Parathyroid adenoma (tissue), 2 donors: ENCODE data around the gene EDIL3.

Experiments used
- H2AFZ ChIP-seq: fragments of 300-600 bp; sonication (generic); one replicate; pipeline ENCODE4 v1.7.0; 2017; ENCODE audit warnings: antibody characterized with exemption, mild to moderate bottlenecking
- H3K27ac ChIP-seq: fragments of 300-600 bp; sonication (generic); one replicate; pipeline ENCODE4 v1.7.0; 2017
- H3K27me3 ChIP-seq: fragments of 300-600 bp; sonication (generic); one replicate; pipeline ENCODE4 v1.7.0; 2017; ENCODE audit warnings: low read length; ENCODE audit not compliant: control insufficient read depth, insufficient read depth
- H3K36me3 ChIP-seq: fragments of 300-600 bp; sonication (generic); one replicate; pipeline ENCODE4 v1.7.0; 2017; ENCODE audit warnings: low read length; ENCODE audit not compliant: control insufficient read depth, insufficient read depth
- H3K4me1 ChIP-seq: fragments of 300-600 bp; sonication (generic); one replicate; pipeline ENCODE4 v1.7.0; 2017; ENCODE audit warnings: control low read depth
- H3K4me2 ChIP-seq: fragments of 300-600 bp; sonication (generic); one replicate; pipeline ENCODE4 v1.7.0; 2017; ENCODE audit warnings: low read length
- H3K4me3 ChIP-seq: fragments of 300-600 bp; sonication (generic); one replicate; pipeline ENCODE4 v1.7.0; 2017; ENCODE audit warnings: low read depth, low read length
- H3K79me2 ChIP-seq: fragments of 300-600 bp; sonication (generic); one replicate; pipeline ENCODE4 v1.7.0; 2017; ENCODE audit warnings: control low read depth
- H3K9ac ChIP-seq: fragments of 300-600 bp; sonication (generic); one replicate; pipeline ENCODE4 v1.7.0; 2017; ENCODE audit warnings: mild to moderate bottlenecking
- H3K9me3 ChIP-seq: fragments of 300-600 bp; sonication (generic); one replicate; pipeline ENCODE4 v1.7.0; 2017; ENCODE audit warnings: low read length; ENCODE audit not compliant: control insufficient read depth
- TF ChIP-seq, protein P1 (sequence below): fragments of 300-600 bp; sonication (generic); IDR thresholded peaks from one replicate; pipeline ENCODE4 v1.7.0; 2017; ENCODE audit warnings: antibody characterized with exemption, mild to moderate bottlenecking
- donor health status: primary hyperparathyroidism.

EDIL3 gene

DNA sequence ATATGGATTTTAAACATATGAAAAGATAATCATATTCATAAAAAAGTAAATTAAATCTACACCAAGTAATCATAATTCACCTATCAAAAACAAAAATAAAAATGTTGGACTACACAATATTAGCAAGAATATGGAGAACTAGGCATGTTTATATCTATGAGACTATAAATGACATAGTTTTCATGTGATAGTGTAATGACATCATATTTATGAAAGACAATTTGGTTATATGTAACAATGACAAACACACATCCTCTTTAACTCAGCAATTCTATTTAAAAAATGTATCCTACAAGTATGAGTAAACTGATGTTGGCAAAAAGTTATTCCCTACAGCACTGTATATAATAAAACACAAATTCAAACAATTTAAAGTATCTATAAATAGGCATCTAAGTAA lies 312.3 kb downstream of the EDIL3 start:
- TF ChIP-seq, protein P1, sequence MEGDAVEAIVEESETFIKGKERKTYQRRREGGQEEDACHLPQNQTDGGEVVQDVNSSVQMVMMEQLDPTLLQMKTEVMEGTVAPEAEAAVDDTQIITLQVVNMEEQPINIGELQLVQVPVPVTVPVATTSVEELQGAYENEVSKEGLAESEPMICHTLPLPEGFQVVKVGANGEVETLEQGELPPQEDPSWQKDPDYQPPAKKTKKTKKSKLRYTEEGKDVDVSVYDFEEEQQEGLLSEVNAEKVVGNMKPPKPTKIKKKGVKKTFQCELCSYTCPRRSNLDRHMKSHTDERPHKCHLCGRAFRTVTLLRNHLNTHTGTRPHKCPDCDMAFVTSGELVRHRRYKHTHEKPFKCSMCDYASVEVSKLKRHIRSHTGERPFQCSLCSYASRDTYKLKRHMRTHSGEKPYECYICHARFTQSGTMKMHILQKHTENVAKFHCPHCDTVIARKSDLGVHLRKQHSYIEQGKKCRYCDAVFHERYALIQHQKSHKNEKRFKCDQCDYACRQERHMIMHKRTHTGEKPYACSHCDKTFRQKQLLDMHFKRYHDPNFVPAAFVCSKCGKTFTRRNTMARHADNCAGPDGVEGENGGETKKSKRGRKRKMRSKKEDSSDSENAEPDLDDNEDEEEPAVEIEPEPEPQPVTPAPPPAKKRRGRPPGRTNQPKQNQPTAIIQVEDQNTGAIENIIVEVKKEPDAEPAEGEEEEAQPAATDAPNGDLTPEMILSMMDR: no peak

DNA sequence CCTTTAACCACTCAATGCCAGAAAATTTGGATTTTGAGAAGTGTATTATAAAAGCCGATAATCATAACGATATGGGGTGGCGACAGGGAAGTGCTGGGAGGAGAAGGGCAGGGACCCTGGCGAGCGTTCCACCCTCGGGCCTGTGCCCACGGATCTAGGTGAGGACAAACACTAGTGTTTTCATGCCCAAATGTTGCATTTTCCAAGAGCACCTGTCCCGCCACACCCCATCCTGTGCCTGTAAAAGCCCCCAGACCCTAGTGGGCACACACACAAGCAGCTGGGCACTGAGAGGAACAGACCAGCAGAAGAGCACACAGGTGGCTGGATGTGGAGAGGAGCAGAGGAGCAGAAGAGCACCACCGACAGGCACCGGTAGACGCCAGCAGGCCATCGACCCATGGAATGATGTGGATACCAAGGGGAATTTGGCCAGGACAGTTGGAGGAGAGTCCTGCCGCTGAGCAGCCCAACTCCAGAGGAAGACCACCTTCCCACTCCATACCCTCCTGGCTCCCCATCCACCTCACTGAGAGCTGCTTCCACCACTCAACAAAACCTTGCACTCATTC lies 315.0 kb downstream of the EDIL3 start:
- H3K27ac ChIP-seq: no peak overlapping the region
- no peak overlapping the region for H3K4me3 ChIP-seq
- H3K9ac ChIP-seq: no peak overlapping the region
- no peaks in the 10 kb centered on the region for H3K79me2 ChIP-seq
- no peaks in the 10 kb centered on the region for H3K27me3 ChIP-seq
- H3K4me1 ChIP-seq: no peaks in the 10 kb centered on the region
- H2AFZ ChIP-seq: no peak overlapping the region
- H3K36me3 ChIP-seq: no peaks in the 10 kb centered on the region
- no peaks in the 10 kb centered on the region for H3K9me3 ChIP-seq
- H3K4me2 ChIP-seq: no peak overlapping the region
- TF ChIP-seq, protein P1: no peak

More for the DNA sequence above, 312.3 kb downstream of the EDIL3 start:
- Histone ChIP-seq H3K27me3 (no peaks in the 10 kb centered on the region), H3K9ac (no peak overlapping the region), H3K4me3 (no peak overlapping the region), H3K36me3 (no peaks in the 10 kb centered on the region), H3K9me3 (no peaks in the 10 kb centered on the region), H3K27ac (no peak overlapping the region), H3K4me1 (no peaks in the 10 kb centered on the region), H2AFZ (no peak overlapping the region), H3K4me2 (no peak overlapping the region), H3K79me2 (no peaks in the 10 kb centered on the region)

DNA sequence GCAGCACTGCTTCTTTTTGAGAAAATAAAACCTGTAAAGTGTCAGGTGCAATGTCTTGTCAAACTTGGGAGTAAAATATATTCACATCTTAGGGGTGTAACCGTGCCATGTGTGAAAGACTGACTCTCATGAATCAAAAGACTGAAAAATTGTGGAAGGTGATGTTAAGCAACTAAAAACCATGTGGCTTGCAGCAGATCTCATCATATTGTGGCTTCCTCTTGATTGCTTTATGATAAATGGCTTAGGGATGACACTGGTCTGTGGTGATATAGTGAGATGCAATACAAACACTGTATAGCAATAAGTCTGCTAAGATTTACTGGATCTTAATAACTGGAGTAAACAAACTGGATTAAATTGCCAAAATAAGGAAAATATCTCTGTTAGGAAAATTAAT lies 321.6 kb downstream of the EDIL3 start:
- H3K9me3 ChIP-seq: no peaks in the 10 kb centered on the region
- no peak overlapping the region for H3K4me3 ChIP-seq
- no peaks in the 10 kb centered on the region for H3K27me3 ChIP-seq
- no peak overlapping the region for H3K27ac ChIP-seq
- no peaks in the 10 kb centered on the region for H3K36me3 ChIP-seq
- H2AFZ ChIP-seq: no peak overlapping the region
- no peak overlapping the region for H3K9ac ChIP-seq
- TF ChIP-seq, protein P1: no peak
- no peak overlapping the region for H3K4me2 ChIP-seq
- H3K79me2 ChIP-seq: no peaks in the 10 kb centered on the region
- H3K4me1 ChIP-seq: no peaks in the 10 kb centered on the region

DNA sequence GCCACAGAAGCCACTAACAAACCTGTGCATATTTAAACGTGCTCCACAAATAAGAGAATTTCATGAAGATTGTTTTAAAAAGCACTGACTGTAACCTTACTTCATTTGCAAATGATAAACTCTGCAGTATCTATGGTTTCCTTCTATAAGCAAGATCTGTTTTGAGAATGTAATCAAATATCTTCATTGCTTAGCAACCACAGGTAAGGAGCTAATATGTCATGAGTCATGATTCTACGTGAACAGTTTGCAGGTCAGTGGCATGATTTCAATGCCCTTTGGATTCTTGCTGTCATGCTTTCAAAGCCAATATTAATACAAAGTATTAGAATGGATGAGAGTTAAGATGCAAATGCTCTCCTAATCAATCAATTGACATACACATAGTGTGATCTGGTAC lies 325.0 kb downstream of the EDIL3 start:
- TF ChIP-seq, protein P1: no peak
- no peaks in the 10 kb centered on the region for H3K4me1 ChIP-seq
- no peak overlapping the region for H3K4me3 ChIP-seq
- no peak overlapping the region for H3K27ac ChIP-seq
- H3K4me2 ChIP-seq: no peak overlapping the region
- no peak overlapping the region for H3K9ac ChIP-seq
- H3K36me3 ChIP-seq: no peaks in the 10 kb centered on the region
- no peaks in the 10 kb centered on the region for H3K27me3 ChIP-seq
- no peaks in the 10 kb centered on the region for H3K9me3 ChIP-seq
- H3K79me2 ChIP-seq: no peaks in the 10 kb centered on the region
- H2AFZ ChIP-seq: no peak overlapping the region

DNA sequence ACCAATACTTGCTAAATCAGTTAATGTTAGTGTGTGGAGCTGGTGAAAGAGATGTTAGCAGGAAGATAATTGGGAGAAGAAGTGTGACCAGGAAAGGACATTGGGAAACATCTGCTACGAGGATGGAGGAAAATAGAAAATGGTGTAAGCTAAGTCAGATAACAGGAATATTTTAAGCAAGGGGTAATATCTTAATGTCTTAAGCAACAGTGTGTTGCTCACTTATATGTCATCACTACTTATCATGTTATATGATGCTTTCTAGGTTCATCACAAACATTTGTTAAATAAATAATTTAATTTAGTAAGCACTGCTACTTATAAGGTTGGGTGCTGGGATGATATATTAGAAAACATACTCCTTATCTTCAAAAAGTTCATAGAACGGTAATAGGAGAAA lies 326.1 kb downstream of the EDIL3 start:
- no peaks in the 10 kb centered on the region for H3K79me2 ChIP-seq
- no peak overlapping the region for H3K9ac ChIP-seq
- no peaks in the 10 kb centered on the region for H3K36me3 ChIP-seq
- H3K27ac ChIP-seq: no peak overlapping the region
- no peaks in the 10 kb centered on the region for H3K27me3 ChIP-seq
- no peak overlapping the region for H2AFZ ChIP-seq
- no peak overlapping the region for H3K4me3 ChIP-seq
- H3K9me3 ChIP-seq: no peaks in the 10 kb centered on the region
- TF ChIP-seq, protein P1: no peak
- H3K4me1 ChIP-seq: no peaks in the 10 kb centered on the region
- no peak overlapping the region for H3K4me2 ChIP-seq
